ENCODE data around the gene PTPRN2.
"Not testable (repeated sequence)": the region's sequence is repeated elsewhere in the genome, so short reads cannot be mapped to it uniquely, and the experiment has no call there.

DNA sequence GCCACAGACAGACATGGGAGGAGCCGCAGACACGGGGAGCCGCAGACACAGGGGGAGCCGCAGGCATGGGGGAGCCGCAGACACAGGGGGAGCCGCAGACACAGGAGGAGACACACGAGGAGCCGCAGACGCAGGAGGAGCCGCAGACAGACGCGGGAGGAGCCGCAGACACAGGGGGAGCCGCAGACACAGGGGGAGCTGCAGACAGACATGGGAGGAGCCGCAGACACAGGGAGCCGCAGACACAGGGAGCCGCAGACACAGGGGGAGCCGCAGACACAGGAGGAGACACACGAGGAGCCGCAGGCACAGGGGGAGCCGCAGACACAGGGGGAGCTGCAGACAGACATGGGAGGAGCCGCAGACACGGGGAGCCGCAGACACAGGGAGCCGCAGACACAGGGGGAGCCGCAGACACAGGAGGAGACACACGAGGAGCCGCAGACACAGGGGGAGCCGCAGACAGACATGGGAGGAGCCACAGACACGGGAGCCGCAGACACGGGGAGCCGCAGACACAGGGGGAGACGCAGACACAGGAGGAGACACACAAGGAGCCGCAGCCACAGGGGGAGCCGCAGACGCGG, 313.8 kb downstream of the PTPRN2 start:
- TF ChIP-seq, protein P1, sequence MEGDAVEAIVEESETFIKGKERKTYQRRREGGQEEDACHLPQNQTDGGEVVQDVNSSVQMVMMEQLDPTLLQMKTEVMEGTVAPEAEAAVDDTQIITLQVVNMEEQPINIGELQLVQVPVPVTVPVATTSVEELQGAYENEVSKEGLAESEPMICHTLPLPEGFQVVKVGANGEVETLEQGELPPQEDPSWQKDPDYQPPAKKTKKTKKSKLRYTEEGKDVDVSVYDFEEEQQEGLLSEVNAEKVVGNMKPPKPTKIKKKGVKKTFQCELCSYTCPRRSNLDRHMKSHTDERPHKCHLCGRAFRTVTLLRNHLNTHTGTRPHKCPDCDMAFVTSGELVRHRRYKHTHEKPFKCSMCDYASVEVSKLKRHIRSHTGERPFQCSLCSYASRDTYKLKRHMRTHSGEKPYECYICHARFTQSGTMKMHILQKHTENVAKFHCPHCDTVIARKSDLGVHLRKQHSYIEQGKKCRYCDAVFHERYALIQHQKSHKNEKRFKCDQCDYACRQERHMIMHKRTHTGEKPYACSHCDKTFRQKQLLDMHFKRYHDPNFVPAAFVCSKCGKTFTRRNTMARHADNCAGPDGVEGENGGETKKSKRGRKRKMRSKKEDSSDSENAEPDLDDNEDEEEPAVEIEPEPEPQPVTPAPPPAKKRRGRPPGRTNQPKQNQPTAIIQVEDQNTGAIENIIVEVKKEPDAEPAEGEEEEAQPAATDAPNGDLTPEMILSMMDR (IDR thresholded peaks at IDR 0.05 in 2 of 3, conservative IDR thresholded peaks at IDR 0.05 in 1 of 3; ENCODE audit: borderline replicate concordance in 1 of 3, insufficient read depth in 1 of 3, low read depth in 2 of 3, low read length in 2 of 3), result not testable (repeated sequence)
- not testable (repeated sequence) for TF ChIP-seq POLR2AphosphoS5 (IDR thresholded peaks at IDR 0.05; ENCODE audit: low read depth, low read length)
